Measurements from ENCODE around the gene CORIN.

GRCh38 chr4:47621181-47621580 is 216.7 kb downstream of the CORIN start:
- no peak for TF ChIP-seq POLR2AphosphoS5 (IDR thresholded peaks at IDR 0.05; ENCODE audit: low read depth, low read length)
- TF ChIP-seq POLR2A (IDR thresholded peaks at IDR 0.05; ENCODE audit: low read depth, low read length), result no peak
- TF ChIP-seq TAF1 (IDR thresholded peaks at IDR 0.05; ENCODE audit: low read depth, low read length), result no peak
- no peak for TF ChIP-seq SPI1 (IDR thresholded peaks at IDR 0.05; ENCODE audit: low read depth, low read length)
- TF ChIP-seq PAX5 (IDR thresholded peaks at IDR 0.05; ENCODE audit: insufficient read depth, low read length, severe bottlenecking), result no peak
- TF ChIP-seq POU2F2 (IDR thresholded peaks at IDR 0.05; ENCODE audit: low read depth, low read length), result no peak

Data from GM12891 (cell line).